Progenitor cell of endocrine pancreas (in vitro differentiated cells): ENCODE measurements around the gene PXMP2. TPM values are rescaled to one million over a fixed set of nuclear protein-coding genes. Genes with fewer than 3 reads are reported as not detected.

Experiments
- DNase-seq: peaks from one replicate; pipeline ENCODE4 v3.0.0; 2021; ENCODE audit warnings: low spot score; ENCODE audit not compliant: unreplicated experiment
- H3K27ac Mint-ChIP-seq: 2 replicates; pipeline ENCODE4 v1.8.0; 2021; ENCODE audit warnings: mild to moderate bottlenecking, moderate library complexity, mixed read lengths
- H3K27me3 Mint-ChIP-seq: 2 replicates; pipeline ENCODE4 v1.8.0; 2021; ENCODE audit warnings: mixed read lengths
- H3K36me3 Mint-ChIP-seq: 2 replicates; pipeline ENCODE4 v1.8.0; 2022; ENCODE audit warnings: mixed read lengths; ENCODE audit not compliant: insufficient read depth
- H3K4me1 Mint-ChIP-seq: 2 replicates; pipeline ENCODE4 v1.8.0; 2021; ENCODE audit warnings: low read depth, mixed read lengths
- H3K4me3 Mint-ChIP-seq: 2 replicates; pipeline ENCODE4 v1.8.0; 2021; ENCODE audit warnings: low read depth, mild to moderate bottlenecking, moderate library complexity, mixed read lengths
- H3K9me3 Mint-ChIP-seq: 2 replicates; pipeline ENCODE4 v1.8.0; 2021; ENCODE audit warnings: low read depth, mixed read lengths
- total RNA-seq: library from RNA; stranded (reverse); gene quantifications from 2 replicates; pipeline ENCODE4 v1.2.1, GENCODE V29; 2021
- TF ChIP-seq, protein P1 (sequence below): fragments of 200-600 bp; sonication (generic); IDR thresholded peaks from one replicate; pipeline ENCODE4 v1.5.0; 2021; ENCODE audit warnings: antibody characterized with exemption, mild to moderate bottlenecking; ENCODE audit not compliant: unreplicated experiment

Gene PXMP2
- total RNA-seq, 1 donor from 2014 or later = 25.0 TPM

- TF ChIP-seq, protein P1, sequence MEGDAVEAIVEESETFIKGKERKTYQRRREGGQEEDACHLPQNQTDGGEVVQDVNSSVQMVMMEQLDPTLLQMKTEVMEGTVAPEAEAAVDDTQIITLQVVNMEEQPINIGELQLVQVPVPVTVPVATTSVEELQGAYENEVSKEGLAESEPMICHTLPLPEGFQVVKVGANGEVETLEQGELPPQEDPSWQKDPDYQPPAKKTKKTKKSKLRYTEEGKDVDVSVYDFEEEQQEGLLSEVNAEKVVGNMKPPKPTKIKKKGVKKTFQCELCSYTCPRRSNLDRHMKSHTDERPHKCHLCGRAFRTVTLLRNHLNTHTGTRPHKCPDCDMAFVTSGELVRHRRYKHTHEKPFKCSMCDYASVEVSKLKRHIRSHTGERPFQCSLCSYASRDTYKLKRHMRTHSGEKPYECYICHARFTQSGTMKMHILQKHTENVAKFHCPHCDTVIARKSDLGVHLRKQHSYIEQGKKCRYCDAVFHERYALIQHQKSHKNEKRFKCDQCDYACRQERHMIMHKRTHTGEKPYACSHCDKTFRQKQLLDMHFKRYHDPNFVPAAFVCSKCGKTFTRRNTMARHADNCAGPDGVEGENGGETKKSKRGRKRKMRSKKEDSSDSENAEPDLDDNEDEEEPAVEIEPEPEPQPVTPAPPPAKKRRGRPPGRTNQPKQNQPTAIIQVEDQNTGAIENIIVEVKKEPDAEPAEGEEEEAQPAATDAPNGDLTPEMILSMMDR = no peak
- Mint-ChIP-seq H3K36me3 (peaks cover 12% of the 10 kb centered on the region), H3K27me3 (no peaks in the 10 kb centered on the region), H3K4me3 (no peak overlapping the region), H3K4me1 (peaks cover 5% of the 10 kb centered on the region), H3K9me3 (no peaks in the 10 kb centered on the region), H3K27ac (no peak overlapping the region)
- no peak for DNase-seq
These were observed 29.0 kb downstream of the PXMP2 start for GRCh38 chr12:132716356-132716755.

- no peaks in the 10 kb centered on the region for H3K4me1 Mint-ChIP-seq
- TF ChIP-seq, protein P1 = no peak
- DNase-seq = no peak
- H3K4me3 Mint-ChIP-seq = no peak overlapping the region
- H3K27ac Mint-ChIP-seq = no peak overlapping the region
- peaks cover 12% of the 10 kb centered on the region for H3K36me3 Mint-ChIP-seq
- no peaks in the 10 kb centered on the region for H3K9me3 Mint-ChIP-seq
- H3K27me3 Mint-ChIP-seq = no peaks in the 10 kb centered on the region
These were observed 29.6 kb downstream of the PXMP2 start for GRCh38 chr12:132717011-132717410.

DNA sequence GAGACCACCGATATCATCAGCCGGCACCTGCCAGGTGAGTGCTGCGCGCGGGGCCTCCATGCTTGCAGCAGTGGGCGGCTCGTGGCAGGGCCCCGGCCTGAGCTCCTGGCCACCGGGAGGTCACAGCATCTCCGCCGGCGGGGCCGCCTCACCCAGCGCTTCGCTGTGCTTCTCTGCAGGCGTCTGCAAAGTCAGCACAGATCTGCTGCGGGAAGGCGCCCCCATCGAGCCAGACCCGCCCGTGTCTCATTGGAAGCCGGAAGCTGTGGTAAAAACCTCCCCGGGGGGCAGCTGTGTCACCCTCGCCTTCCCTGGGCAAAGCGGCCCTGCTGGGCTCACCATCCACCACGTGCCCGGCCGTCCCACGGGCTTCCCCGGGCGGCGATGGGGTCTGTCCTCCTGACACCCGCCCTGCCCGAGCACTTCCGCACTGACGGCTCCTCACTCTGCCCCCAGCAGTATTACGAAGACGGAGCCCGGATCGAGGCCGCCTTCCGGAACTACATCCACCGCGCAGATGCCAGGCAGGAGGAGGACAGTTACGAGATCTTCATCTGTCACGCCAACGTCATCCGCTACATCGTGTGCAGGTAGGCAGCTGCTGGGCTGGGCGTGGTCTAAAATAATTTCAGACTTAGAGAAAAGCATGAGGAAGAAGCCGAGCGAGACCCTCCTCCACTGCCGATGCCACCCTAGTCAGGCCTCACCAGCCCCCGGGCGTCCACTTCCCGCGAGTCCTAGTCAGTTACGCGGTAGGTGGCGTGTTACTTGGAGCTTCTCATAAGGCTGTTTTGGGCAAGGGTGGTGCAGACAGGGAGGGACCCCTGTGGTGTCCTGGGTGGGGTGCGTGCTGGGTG lies 30.4 kb downstream of the PXMP2 start:
- no peaks in the 10 kb centered on the region for H3K9me3 Mint-ChIP-seq
- H3K27me3 Mint-ChIP-seq = no peaks in the 10 kb centered on the region
- no peak overlapping the region for H3K4me3 Mint-ChIP-seq
- peaks cover 12% of the 10 kb centered on the region for H3K36me3 Mint-ChIP-seq
- DNase-seq = no peak
- TF ChIP-seq, protein P1 = no peak
- H3K27ac Mint-ChIP-seq = no peak overlapping the region
- no peaks in the 10 kb centered on the region for H3K4me1 Mint-ChIP-seq

- Mint-ChIP-seq H3K36me3 (peaks cover 14% of the 10 kb centered on the region), H3K4me3 (no peak overlapping the region), H3K27ac (no peak overlapping the region), H3K27me3 (no peaks in the 10 kb centered on the region), H3K9me3 (no peaks in the 10 kb centered on the region), H3K4me1 (no peaks in the 10 kb centered on the region)
- TF ChIP-seq, protein P1 = no peak
- DNase-seq = no peak
These were observed 31.3 kb downstream of the PXMP2 start for GRCh38 chr12:132718644-132719043.

DNA sequence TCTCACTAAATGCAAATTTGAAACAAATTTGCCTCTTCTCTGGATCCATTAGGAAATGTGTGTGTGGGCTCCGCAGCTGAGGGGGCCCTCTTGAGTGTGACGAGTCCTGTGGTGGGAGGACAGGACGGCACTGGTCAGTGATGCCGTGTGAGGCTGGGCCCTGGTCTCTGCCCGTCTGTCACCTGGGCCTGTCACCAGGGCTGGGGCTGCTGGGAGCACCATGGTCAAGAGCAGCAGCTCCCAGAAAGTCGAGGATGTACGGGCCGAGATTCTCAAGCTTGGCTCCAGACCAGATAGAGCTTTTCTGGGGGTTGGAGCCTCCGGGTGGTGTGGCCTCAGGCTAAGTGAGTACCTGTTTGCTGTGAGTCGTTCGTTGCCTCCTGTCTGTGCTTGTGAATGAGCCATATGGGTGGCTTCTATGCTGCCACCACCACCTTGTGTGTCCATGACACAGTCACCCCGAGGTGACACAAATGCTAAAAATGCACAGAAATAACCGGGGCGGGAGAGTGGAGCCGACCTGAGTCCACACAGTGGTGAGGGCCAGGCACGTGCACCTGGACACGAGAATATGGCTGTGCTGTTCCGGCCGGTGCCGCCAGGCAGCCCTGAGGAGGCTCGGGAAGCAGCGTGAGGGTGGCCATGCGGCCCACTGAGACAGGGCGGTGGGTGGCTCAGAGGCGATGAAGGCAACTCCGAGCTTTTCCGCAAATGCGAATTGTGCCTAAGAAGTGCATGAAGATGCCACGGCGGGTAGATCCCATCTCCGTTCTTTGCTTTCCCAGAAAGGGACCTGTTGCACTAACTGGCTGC lies 32.0 kb downstream of the PXMP2 start:
- no peaks in the 10 kb centered on the region for H3K4me1 Mint-ChIP-seq
- H3K36me3 Mint-ChIP-seq = peaks cover 18% of the 10 kb centered on the region
- no peak overlapping the region for H3K4me3 Mint-ChIP-seq
- TF ChIP-seq, protein P1 = no peak
- no peak for DNase-seq
- no peak overlapping the region for H3K27ac Mint-ChIP-seq
- no peaks in the 10 kb centered on the region for H3K27me3 Mint-ChIP-seq
- no peaks in the 10 kb centered on the region for H3K9me3 Mint-ChIP-seq
